CMK (cell line): ENCODE data around the gene TRIM62.
"Not testable (repeated sequence)": the region's sequence is repeated elsewhere in the genome, so short reads cannot be mapped to it uniquely, and the experiment has no call there.

Experiments
- DNase-seq: peaks from one replicate; pipeline ENCODE4 v3.0.0-alpha.2; 2010; ENCODE audit warnings: low read depth

TRIM62 gene

GRCh38 chr1:33132549-33132948 lies 49.3 kb downstream of the TRIM62 start:
- DNase-seq = no peak

- no peak for DNase-seq
These were observed 50.7 kb downstream of the TRIM62 start for GRCh38 chr1:33131191-33131590.

- DNase-seq = no peak
These were observed 51.5 kb downstream of the TRIM62 start for GRCh38 chr1:33130297-33130696.

- no peak for DNase-seq
These were observed 53.1 kb downstream of the TRIM62 start for GRCh38 chr1:33128781-33129180.

- DNase-seq = peak; percentile 100
These were observed 54.6 kb downstream of the TRIM62 start for GRCh38 chr1:33127001-33127823.

GRCh38 chr1:33126411-33127000 lies 55.3 kb downstream of the TRIM62 start:
- no peak for DNase-seq

- DNase-seq = not testable (repeated sequence)
These were observed 57.2 kb downstream of the TRIM62 start for GRCh38 chr1:33124647-33125046.

GRCh38 chr1:33123266-33123665 lies 58.6 kb downstream of the TRIM62 start:
- no peak for DNase-seq

- no peak for DNase-seq
These were observed 59.2 kb downstream of the TRIM62 start for GRCh38 chr1:33122483-33123178.

GRCh38 chr1:33121728-33122127 lies 60.1 kb downstream of the TRIM62 start:
- no peak for DNase-seq

- no peak for DNase-seq
These were observed 61.2 kb downstream of the TRIM62 start for GRCh38 chr1:33120436-33121231.

GRCh38 chr1:33119532-33120217 lies 62.2 kb downstream of the TRIM62 start:
- DNase-seq = no peak

GRCh38 chr1:33119050-33119449 lies 62.8 kb downstream of the TRIM62 start:
- no peak for DNase-seq

GRCh38 chr1:33118274-33118673 lies 63.6 kb downstream of the TRIM62 start:
- no peak for DNase-seq

GRCh38 chr1:33117440-33118085 lies 64.3 kb downstream of the TRIM62 start:
- DNase-seq = no peak

- no peak for DNase-seq
These were observed 69.9 kb downstream of the TRIM62 start for GRCh38 chr1:33111965-33112364.

- no peak for DNase-seq
These were observed 71.4 kb downstream of the TRIM62 start for GRCh38 chr1:33110477-33110876.

- not testable (repeated sequence) for DNase-seq
These were observed 81.8 kb downstream of the TRIM62 start for GRCh38 chr1:33100119-33100415.

GRCh38 chr1:33099290-33100118 lies 82.3 kb downstream of the TRIM62 start:
- DNase-seq = peak; percentile 99

GRCh38 chr1:33098371-33098770 lies 83.5 kb downstream of the TRIM62 start:
- DNase-seq = no peak
